ENCODE data around the gene UCP3. TPM values are rescaled to one million over a fixed set of nuclear protein-coding genes. Genes with fewer than 3 reads are reported as not detected.

Gene UCP3
- total RNA-seq = under 1 TPM; 0.32 to 0.83 TPM

- Mint-ChIP-seq H3K4me3 (no peak within 1 kb of the TSS), H3K36me3 (ENCODE audit: low read depth) (peaks cover 8% of the 10 kb centered on the region), H3K27ac (no peak within 1 kb of the TSS), H3K9me3 (no peaks in the 10 kb centered on the region), H3K4me1 (ENCODE audit: low read depth) (peaks cover 77% of the 10 kb centered on the region), H3K27me3 (ENCODE audit: low read depth) (no peaks in the 10 kb centered on the region)
- CTCF ChIA-PET = no interaction called here
- intact Hi-C loops (cut with micrococcal nuclease) = no loop called here
- DNase-seq = no peak
These were observed at the start of gene UCP3 for GRCh38 chr11:74008373-74009229. Gene UCP3 (minus strand): TSS chr11:74009085. CDS start chr11:74007042, 2,043 bp downstream.

GRCh38 chr11:74057249-74058151, 48.6 kb upstream of the UCP3 start:
- intact Hi-C loops (cut with micrococcal nuclease) = no loop called here
- CTCF ChIA-PET = no interaction called here
- H3K27ac Mint-ChIP-seq = no peak overlapping the region
- H3K4me1 Mint-ChIP-seq (ENCODE audit: low read depth) = peaks cover 6% of the 10 kb centered on the region
- peaks cover 1% of the 10 kb centered on the region for H3K9me3 Mint-ChIP-seq
- no peaks in the 10 kb centered on the region for H3K27me3 Mint-ChIP-seq (ENCODE audit: low read depth)
- H3K36me3 Mint-ChIP-seq (ENCODE audit: low read depth) = peaks cover 21% of the 10 kb centered on the region
- no peak overlapping the region for H3K4me3 Mint-ChIP-seq
- DNase-seq = no peak

GRCh38 chr11:74055938-74056337, 47.1 kb upstream of the UCP3 start:
- no peak for DNase-seq
- no peak overlapping the region for H3K27ac Mint-ChIP-seq
- peaks cover 2% of the 10 kb centered on the region for H3K4me1 Mint-ChIP-seq (ENCODE audit: low read depth)
- intact Hi-C loops (cut with micrococcal nuclease) = no loop called here
- H3K27me3 Mint-ChIP-seq (ENCODE audit: low read depth) = no peaks in the 10 kb centered on the region
- H3K36me3 Mint-ChIP-seq (ENCODE audit: low read depth) = peaks cover 13% of the 10 kb centered on the region
- CTCF ChIA-PET = no interaction called here
- no peaks in the 10 kb centered on the region for H3K9me3 Mint-ChIP-seq
- H3K4me3 Mint-ChIP-seq = no peak overlapping the region

- H3K4me1 Mint-ChIP-seq (ENCODE audit: low read depth) = no peaks in the 10 kb centered on the region
- H3K4me3 Mint-ChIP-seq = no peak overlapping the region
- H3K36me3 Mint-ChIP-seq (ENCODE audit: low read depth) = peaks cover 6% of the 10 kb centered on the region
- H3K9me3 Mint-ChIP-seq = no peaks in the 10 kb centered on the region
- H3K27ac Mint-ChIP-seq = no peak overlapping the region
- no peak for DNase-seq
- intact Hi-C loops (cut with micrococcal nuclease) = no loop called here
- no peaks in the 10 kb centered on the region for H3K27me3 Mint-ChIP-seq (ENCODE audit: low read depth)
- CTCF ChIA-PET = interaction anchor here (1.1 kb wide), 1 partner anchor 87 kb away, joined by 4 read pairs; no protein-coding TSS in a partner anchor
These were observed 41.6 kb upstream of the UCP3 start for GRCh38 chr11:74050465-74050864.

GRCh38 chr11:74048993-74049392, 40.1 kb upstream of the UCP3 start:
- CTCF ChIA-PET = no interaction called here

GRCh38 chr11:74044538-74044937, 35.7 kb upstream of the UCP3 start:
- Mint-ChIP-seq H3K27ac (no peak overlapping the region), H3K9me3 (no peaks in the 10 kb centered on the region), H3K4me3 (no peak overlapping the region), H3K36me3 (ENCODE audit: low read depth) (peaks cover 19% of the 10 kb centered on the region), H3K4me1 (ENCODE audit: low read depth) (no peaks in the 10 kb centered on the region), H3K27me3 (ENCODE audit: low read depth) (no peaks in the 10 kb centered on the region)
- CTCF ChIA-PET = no interaction called here
- intact Hi-C loops (cut with micrococcal nuclease) = no loop called here
- DNase-seq = no peak

More at GRCh38 chr11:74048993-74049392, 40.1 kb upstream of the UCP3 start:
- Mint-ChIP-seq H3K4me1 (ENCODE audit: low read depth) (no peaks in the 10 kb centered on the region), H3K27me3 (ENCODE audit: low read depth) (no peaks in the 10 kb centered on the region), H3K27ac (no peak overlapping the region), H3K4me3 (no peak overlapping the region), H3K36me3 (ENCODE audit: low read depth) (peaks cover 8% of the 10 kb centered on the region), H3K9me3 (no peaks in the 10 kb centered on the region)
- DNase-seq = no peak
- intact Hi-C loops (cut with micrococcal nuclease) = no loop called here

GRCh38 chr11:74043450-74043849, 34.6 kb upstream of the UCP3 start:
- Mint-ChIP-seq H3K4me3 (no peak overlapping the region), H3K36me3 (ENCODE audit: low read depth) (peaks cover 23% of the 10 kb centered on the region), H3K27ac (no peak overlapping the region), H3K27me3 (ENCODE audit: low read depth) (no peaks in the 10 kb centered on the region), H3K4me1 (ENCODE audit: low read depth) (no peaks in the 10 kb centered on the region), H3K9me3 (no peaks in the 10 kb centered on the region)
- CTCF ChIA-PET = interaction anchor here (0.7 kb wide), 1 partner anchor 187 kb away, joined by 3 read pairs; no protein-coding TSS in a partner anchor
- intact Hi-C loops (cut with micrococcal nuclease) = no loop called here
- no peak for DNase-seq

GRCh38 chr11:74037309-74037708, 28.4 kb upstream of the UCP3 start:
- intact Hi-C loops (cut with micrococcal nuclease) = no loop called here
- H3K36me3 Mint-ChIP-seq (ENCODE audit: low read depth) = peaks cover 26% of the 10 kb centered on the region
- no peak overlapping the region for H3K27ac Mint-ChIP-seq
- no peak for DNase-seq
- H3K4me3 Mint-ChIP-seq = no peak overlapping the region
- H3K4me1 Mint-ChIP-seq (ENCODE audit: low read depth) = no peaks in the 10 kb centered on the region
- CTCF ChIA-PET = no interaction called here
- H3K9me3 Mint-ChIP-seq = no peaks in the 10 kb centered on the region
- no peaks in the 10 kb centered on the region for H3K27me3 Mint-ChIP-seq (ENCODE audit: low read depth)

GRCh38 chr11:74035264-74035663, 26.4 kb upstream of the UCP3 start:
- CTCF ChIA-PET = interaction anchor here (0.7 to 1.1 kb wide), 2 partner anchors 71 to 240 kb away, joined by 3 read pairs; no protein-coding TSS in a partner anchor
- Mint-ChIP-seq H3K27me3 (ENCODE audit: low read depth) (no peaks in the 10 kb centered on the region), H3K27ac (no peak overlapping the region), H3K36me3 (ENCODE audit: low read depth) (peaks cover 16% of the 10 kb centered on the region), H3K4me3 (no peak overlapping the region), H3K9me3 (no peaks in the 10 kb centered on the region), H3K4me1 (ENCODE audit: low read depth) (peaks cover 13% of the 10 kb centered on the region)
- DNase-seq = no peak
- intact Hi-C loops (cut with micrococcal nuclease) = no loop called here

GRCh38 chr11:74033046-74033445, 24.2 kb upstream of the UCP3 start:
- DNase-seq = no peak
- intact Hi-C loops (cut with micrococcal nuclease) = loop anchor here (1.0 kb wide), 1 partner anchor 69 kb away; no protein-coding TSS in a partner anchor
- no peak overlapping the region for H3K27ac Mint-ChIP-seq
- peaks cover 14% of the 10 kb centered on the region for H3K36me3 Mint-ChIP-seq (ENCODE audit: low read depth)
- peaks cover 14% of the 10 kb centered on the region for H3K4me1 Mint-ChIP-seq (ENCODE audit: low read depth)
- no peak overlapping the region for H3K4me3 Mint-ChIP-seq
- CTCF ChIA-PET = interaction anchor here (0.7 to 1.5 kb wide), 2 partner anchors 14 to 69 kb away, joined by 3 read pairs; no protein-coding TSS in a partner anchor
- no peaks in the 10 kb centered on the region for H3K9me3 Mint-ChIP-seq
- H3K27me3 Mint-ChIP-seq (ENCODE audit: low read depth) = no peaks in the 10 kb centered on the region

- H3K4me1 Mint-ChIP-seq (ENCODE audit: low read depth) = peaks cover 21% of the 10 kb centered on the region
- peaks cover 15% of the 10 kb centered on the region for H3K36me3 Mint-ChIP-seq (ENCODE audit: low read depth)
- CTCF ChIA-PET = interaction anchor here (0.7 to 1.5 kb wide), 3 partner anchors 12 to 67 kb away, joined by 3 to 4 read pairs (median 3); no protein-coding TSS in a partner anchor
- intact Hi-C loops (cut with micrococcal nuclease) = no loop called here
- peak overlapping the region; percentile 28 for H3K27ac Mint-ChIP-seq
- peak overlapping the region; percentile 1 for H3K4me3 Mint-ChIP-seq
- no peaks in the 10 kb centered on the region for H3K27me3 Mint-ChIP-seq (ENCODE audit: low read depth)
- DNase-seq = no peak
- no peaks in the 10 kb centered on the region for H3K9me3 Mint-ChIP-seq
These were observed 22.1 kb upstream of the UCP3 start for GRCh38 chr11:74030723-74031676.

All from activated naive CD4-positive, alpha-beta T cell treated with anti-CD3 and anti-CD28 coated beads for 36 hours (primary cell).